Stimulated activated CD4-positive, alpha-beta T cell treated with anti-CD3 and anti-CD28 coated beads, Interleukin-4, amount 100 ng/mL, for 4 hours (primary cell): Measurements from ENCODE around the gene RTN1.

ENCODE experiments used
- DNase-seq, 2 experiments: peaks; one replicate each; pipeline ENCODE4 v3.0.0-alpha.2; 2020

RTN1 gene

DNA sequence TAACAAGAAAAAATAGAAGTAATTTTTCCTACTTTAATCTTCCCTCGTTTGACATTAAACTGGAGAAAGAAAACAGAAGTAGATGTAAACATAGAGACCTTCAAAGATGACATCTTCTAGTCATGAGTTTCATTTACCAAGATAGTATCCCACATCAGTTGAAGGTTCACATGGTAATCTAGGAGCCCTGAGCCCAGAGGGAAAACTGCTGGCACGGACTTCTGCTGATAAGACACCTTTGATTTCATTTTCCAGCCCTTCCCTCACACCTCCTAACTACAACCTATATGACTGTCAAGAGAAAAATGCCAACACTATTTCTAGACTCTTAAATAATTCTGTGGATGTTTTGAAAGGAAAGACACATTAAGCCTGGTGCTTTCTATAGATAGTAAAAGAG lies 247.9 kb downstream of the RTN1 start:
- DNase-seq = no peak

DNA sequence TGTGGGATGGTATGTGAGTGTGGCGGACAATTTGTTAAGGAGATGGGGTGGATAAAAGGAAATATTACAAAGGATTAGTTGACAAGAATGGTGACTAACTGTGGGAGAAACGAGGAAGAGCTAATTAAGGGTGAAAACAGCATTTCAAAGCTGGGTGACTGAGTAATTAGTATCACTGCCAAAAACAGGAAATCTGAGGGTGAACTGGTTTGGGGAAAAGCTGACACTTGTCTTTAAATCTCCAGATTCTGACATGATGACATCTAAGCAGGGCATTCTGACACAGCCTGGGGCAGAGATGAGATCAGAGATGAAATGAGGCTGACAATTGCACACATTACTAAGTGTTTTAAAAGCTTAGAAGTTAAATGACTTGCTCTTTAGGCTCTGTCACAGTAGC lies 251.5 kb downstream of the RTN1 start:
- DNase-seq = no peak

- DNase-seq = no peak
Observed at GRCh38 chr14:59601056-59601455, 269.5 kb downstream of the RTN1 start.

DNA sequence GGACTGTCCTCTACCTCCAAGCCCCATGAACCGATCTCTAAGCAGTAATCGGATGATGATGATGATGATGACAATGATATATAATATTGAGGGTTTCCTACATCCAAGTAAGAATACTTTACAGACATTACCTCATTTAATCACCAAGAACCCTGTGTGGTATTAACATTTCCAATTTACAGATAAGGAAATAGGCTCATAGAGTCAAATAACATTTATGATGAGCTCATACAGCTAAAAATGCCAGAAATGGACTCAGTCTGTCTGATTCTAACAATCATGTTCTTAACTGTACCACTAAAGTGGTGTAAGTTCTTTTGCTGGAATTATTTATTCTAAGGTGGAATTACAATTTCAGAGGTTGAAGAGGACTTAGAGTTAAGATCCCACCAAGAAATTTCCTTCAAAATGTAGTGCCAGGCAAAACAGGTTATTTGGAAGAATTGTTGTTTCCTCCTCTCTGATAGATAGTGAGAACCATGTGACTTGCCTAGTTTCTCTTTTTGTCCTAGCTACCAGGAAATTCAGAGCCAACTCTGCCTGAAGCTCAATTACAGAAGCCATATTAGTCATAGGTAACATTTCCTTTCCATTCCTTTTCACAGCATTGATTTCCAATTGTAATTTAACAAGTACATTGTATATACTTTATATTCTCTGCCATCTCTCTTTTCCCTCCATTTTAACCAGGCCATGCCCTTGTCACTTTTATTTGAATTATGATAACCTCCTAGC lies 270.2 kb downstream of the RTN1 start:
- no peak for DNase-seq

DNA sequence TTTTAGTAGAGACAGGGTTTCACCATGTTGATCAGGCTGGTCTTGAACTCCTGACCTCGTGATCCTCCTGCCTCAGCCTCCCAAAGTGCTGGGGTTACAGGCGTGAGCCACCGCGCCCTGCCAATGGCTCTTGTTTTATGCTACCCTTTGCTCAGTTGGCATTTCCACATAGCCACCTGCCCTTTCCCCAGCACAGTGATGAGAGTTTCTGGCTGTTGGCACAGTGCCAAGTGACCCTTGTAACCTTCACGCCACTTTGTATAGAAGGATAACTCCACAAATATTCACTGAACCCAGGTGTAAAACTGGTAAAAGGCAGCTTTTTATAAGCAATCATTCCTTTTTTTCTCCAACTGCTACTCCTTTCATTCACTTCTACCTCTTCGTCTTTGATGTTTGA lies 275.5 kb downstream of the RTN1 start:
- no peak for DNase-seq

GRCh38 chr14:59591641-59592370 lies 278.8 kb downstream of the RTN1 start:
- DNase-seq = no peak

DNA sequence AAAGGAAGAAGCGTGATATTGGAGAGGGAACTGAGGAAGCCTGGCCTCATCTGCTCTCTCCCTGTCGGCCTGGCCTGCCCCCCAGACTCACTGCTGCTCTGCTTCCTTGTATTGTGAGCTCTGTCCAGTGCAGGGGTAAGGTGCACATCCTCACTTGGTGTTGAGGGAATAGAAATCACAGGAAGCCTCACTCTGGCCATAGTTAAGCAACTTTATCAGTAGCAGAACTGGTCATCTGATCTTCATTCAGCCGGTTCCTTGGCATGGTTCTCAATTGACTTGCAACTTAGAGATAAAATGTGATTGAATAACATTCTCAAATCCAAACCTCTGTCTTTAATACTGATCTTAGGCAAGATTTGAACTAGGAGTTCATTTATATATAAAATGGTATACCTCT lies 282.5 kb downstream of the RTN1 start:
- DNase-seq = no peak

DNA sequence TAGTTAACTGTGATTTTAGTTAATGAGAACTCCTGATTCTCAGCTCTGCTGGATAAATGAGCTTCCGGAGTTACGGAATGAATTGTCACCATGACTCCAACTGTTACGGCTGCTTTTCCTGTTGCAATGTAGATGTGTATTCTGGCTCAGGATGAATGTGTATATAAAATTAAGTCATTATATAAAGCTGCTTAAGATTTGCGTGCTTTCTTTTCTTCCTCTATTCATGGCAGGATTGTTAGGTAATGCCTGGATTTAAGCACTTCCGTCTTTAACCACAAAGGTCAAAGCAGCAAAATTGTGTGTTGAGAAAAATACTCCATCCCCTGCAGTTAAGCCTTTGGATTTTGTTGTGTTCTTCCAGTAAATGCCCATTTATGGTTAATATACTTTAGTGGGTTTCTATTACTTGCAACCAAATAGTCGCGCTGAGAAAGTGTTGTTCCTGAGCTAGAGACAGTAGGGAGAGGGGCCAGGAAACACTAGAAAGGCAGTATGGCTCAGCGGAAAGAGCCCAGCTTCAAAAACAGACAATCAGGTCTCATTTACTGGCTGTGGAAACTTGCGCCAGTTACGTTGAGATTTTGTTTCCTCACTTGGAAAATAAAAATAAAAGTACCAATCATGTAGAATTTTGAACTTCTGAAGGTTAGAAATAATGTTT lies 284.6 kb downstream of the RTN1 start:
- DNase-seq = no peak

DNA sequence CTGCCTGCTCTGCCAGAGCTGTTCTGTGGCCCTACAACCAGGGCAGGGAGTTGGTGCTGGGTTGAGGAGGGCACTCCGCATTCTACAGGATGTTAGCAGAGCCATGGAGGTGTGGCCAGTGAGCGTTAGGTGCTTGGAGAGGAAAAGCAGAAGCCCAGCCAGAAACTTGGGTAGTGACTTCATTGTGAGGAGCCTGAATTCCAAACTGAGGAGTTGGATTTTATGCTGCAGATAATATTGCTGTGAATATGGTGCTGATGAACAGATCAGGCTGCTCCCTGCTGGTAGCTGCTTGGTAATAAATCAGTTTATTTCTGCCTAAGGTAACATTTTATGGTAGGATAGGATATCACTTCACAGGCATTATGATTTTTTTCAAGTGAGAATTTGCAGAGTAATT lies 286.8 kb downstream of the RTN1 start:
- DNase-seq = no peak

- DNase-seq = no peak
Observed at GRCh38 chr14:59582845-59583509, 287.6 kb downstream of the RTN1 start.

- DNase-seq = no peak
Observed at GRCh38 chr14:59582161-59582560, 288.4 kb downstream of the RTN1 start.

GRCh38 chr14:59580911-59581310 lies 289.7 kb downstream of the RTN1 start:
- no peak for DNase-seq

DNA sequence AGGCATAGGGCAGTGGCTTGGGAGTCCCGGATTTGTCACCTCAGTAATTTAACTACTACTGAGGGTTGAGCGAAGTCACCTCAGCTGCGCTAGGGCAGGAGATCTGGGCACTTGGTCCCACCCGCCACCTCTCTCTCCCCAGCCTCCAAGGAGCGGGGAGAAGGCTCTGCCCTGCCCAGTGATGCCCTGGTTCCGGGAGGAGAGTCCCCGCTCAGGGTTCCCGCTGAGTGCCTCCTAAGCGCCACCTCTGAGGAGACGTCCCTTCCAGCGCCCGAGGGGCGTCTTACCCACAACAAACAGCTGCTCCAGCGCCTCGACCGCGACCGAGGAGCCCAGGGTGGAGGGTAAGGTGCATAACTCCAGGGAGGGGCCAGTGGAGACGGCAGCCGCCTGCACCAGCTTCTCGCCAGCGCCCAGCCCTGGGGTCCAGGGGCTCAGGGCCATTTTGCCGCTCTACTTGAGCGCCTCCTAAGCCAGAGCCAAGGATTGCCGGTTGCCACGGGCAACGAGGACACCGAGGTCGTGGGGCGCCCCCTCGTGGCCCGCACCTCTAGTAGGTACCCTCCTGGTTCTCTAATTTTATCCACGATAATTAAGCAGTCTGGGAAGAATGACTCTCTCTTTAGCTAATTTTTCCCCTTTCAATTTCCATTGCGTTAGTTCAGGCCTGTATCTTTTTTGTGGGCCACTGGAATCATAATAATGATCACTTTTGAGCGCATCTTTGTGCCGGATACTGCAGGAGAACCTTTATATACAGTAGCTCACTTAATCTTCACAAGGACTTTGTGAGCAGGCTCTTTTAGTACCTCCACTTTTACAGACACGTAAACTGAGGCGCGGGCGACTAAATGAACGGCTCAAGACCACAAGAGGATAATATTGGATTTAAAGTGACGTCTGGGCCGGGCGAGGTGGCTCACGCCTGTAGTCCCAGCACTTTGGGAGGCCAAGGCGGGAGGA lies 294.0 kb downstream of the RTN1 start, which contains the start of gene CCDC175:
Gene CCDC175, minus strand, starts transcription at position 481 of the 963 bp plus-strand sequence. Its CDS starts 37 bp downstream, at position 444.
- peak; percentile 76 to 80 for DNase-seq

DNA sequence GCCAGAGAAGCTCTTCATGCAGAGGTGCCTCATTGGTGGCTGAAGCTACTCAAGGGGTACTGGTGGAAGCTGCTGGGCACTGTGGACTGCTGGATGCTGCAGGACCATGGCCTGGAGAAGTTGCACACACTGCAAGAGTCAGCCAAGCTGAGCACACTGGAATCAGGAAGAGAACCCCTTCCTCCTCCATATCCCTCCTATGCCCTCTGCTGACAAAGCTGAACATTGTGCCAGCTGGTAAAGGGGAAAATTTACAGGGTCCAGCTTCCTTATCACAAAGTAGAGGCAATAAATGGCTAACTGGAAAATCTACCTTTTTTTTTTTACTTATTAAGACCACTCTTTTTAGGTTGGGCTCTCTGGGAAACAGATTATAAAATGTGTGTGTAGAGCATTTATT lies 300.5 kb downstream of the RTN1 start:
- DNase-seq = no peak

DNA sequence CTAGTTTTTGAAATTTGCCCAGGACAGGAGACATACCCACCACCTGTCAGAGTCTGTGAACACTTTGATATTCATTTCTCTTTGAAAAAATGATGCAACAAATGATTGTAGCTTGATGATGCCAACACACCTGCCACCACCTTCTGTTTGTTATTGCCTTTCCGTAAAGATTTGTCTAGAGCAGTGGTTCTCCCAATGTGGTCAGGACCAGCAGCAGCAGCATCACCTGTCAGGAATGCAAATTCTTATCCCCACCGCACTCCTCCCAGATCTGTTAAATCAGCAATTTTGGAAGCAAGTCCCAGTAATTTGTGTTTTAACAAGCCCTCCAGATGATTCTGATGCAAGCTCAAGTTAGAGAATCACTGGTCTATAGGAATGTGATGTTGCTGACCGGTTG lies 303.9 kb downstream of the RTN1 start:
- DNase-seq = no peak

DNA sequence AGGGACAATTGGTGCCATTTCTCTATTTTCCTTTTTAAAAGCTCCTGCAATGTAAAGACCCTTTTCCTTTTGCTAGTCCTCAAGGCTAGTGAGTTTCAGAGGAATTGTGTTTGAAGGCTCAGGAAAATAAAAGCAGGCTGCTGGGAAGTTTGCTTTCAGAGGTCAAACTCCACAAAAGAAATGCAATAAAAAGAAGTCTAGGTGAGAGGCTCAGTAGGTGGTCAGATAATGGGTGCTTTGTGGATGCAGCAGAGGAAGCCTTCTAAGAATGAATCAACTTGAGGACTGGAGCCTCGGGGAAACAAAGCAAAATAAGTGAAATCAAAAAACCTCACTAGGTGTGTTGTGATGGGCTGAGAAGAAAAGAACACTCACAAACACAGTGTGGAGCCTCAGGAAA lies 304.3 kb downstream of the RTN1 start:
- DNase-seq = no peak

DNA sequence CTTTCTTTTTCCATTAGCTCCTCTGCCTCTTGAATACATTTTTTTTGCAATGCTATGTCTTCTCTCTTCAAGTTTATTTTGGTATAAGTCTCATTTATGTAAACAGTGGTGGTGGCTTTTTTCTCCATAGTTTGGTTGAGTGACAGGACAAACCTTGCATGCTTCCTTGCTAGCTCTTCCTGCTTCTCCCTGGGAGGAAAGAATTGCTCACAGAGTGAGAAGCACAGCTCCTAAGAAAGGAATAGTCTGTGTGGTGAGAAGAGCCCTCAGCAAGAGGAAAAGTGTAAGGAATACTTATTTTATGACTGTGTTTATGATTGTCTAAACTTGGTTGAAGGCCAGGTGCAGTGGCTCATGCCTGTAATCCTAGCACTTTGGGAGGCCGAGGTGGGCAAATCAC lies 305.5 kb downstream of the RTN1 start:
- no peak for DNase-seq

DNA sequence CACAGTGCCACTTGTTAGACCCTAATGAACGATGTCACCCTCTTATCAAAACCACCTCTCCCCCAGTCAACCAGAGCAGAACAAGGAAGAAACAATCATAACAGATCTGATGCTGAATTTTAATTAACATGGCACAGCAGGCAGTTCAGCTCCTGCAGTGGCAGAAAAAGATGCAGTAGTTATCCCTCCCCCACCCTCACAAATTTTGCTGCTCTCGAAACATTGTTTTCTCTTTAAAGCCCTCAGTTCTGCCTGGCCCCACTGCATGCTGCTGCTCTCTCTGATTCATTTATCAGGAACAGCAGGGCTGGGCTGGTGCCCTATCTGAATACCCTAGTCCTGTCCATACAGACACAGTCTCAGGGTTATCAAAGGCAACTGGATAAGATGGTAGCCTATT lies 306.2 kb downstream of the RTN1 start:
- DNase-seq = no peak

DNA sequence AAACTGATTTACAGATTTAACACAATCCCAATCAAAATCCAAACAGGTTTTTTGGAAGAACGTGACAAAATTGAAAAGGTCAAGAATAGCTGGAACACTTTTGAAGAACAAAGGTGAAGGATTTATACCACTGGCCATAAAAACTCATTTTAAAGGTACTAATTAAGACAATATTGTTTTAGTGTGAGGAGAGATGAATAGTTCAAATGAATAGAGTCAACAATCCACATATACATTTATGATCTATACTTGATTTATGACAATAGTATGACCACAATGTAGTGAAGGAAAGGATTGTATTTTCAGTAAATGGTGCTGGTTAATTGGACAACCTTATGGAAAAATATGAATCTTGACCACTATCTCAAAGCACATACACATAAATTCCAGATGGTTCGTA lies 323.3 kb downstream of the RTN1 start:
- DNase-seq = no peak
